ENCODE results near the gene MTAP.

MTAP gene

GRCh38 chr9:21969011-21969940, 166.8 kb downstream of the MTAP start:
- DNase-seq (ENCODE audit: low spot score) = no peak

- no peak for DNase-seq (ENCODE audit: low spot score)
Observed at GRCh38 chr9:21969951-21970799, 167.7 kb downstream of the MTAP start.

GRCh38 chr9:21970800-21971640, 168.6 kb downstream of the MTAP start:
- DNase-seq (ENCODE audit: low spot score) = no peak

- no peak for DNase-seq (ENCODE audit: low spot score)
Observed at GRCh38 chr9:21972361-21972760, 169.9 kb downstream of the MTAP start.

- no peak for DNase-seq (ENCODE audit: low spot score)
Observed at GRCh38 chr9:21974343-21974721, 171.9 kb downstream of the MTAP start.

GRCh38 chr9:21974722-21975409, 172.4 kb downstream of the MTAP start:
- DNase-seq (ENCODE audit: low spot score) = peak; percentile 34

GRCh38 chr9:21976334-21976875, 174.0 kb downstream of the MTAP start:
- no peak for DNase-seq (ENCODE audit: low spot score)

GRCh38 chr9:21982391-21982790, 180.0 kb downstream of the MTAP start:
- DNase-seq (ENCODE audit: low spot score) = no peak

GRCh38 chr9:21982861-21983560, 180.6 kb downstream of the MTAP start:
- DNase-seq (ENCODE audit: low spot score) = no peak

- no peak for DNase-seq (ENCODE audit: low spot score)
Observed at GRCh38 chr9:21983561-21983935, 181.1 kb downstream of the MTAP start.

GRCh38 chr9:21984101-21984500, 181.7 kb downstream of the MTAP start:
- DNase-seq (ENCODE audit: low spot score) = no peak

GRCh38 chr9:21985964-21986667, 183.7 kb downstream of the MTAP start:
- DNase-seq (ENCODE audit: low spot score) = no peak

All from CD4-positive, alpha-beta T cell treated with Interleukin-2 at 100 ng/mL for 4 hours (primary cell).